ENCODE data around the gene OR4N5. TPM values are rescaled to one million over a fixed set of nuclear protein-coding genes. Genes with fewer than 3 reads are reported as not detected.
"Not testable (repeated sequence)": the region's sequence is repeated elsewhere in the genome, so short reads cannot be mapped to it uniquely, and the experiment has no call there.

The OR4N5 gene
- total and polyA plus RNA-seq, 8 donors, result not detected

GRCh38 chr14:20164462-20164861 lies 25.8 kb downstream of the OR4N5 start:
- Histone ChIP-seq H3K36me3 (no peaks in the 10 kb centered on the region), H3K9me3 (peaks cover 0 to 21% of the 10 kb centered on the region in 2 donors), H3K4me1 (no peaks in the 10 kb centered on the region), H3K27ac (no peak overlapping the region), H3K27me3 (no peaks in the 10 kb centered on the region), H3K4me3 (no peak overlapping the region)
- intact Hi-C loops (cut with DNase I), result no loop called here
- TF ChIP-seq CTCF (IDR thresholded peaks at IDR 0.05), result no peak
- no peak for ATAC-seq
- no peak for DNase-seq

- Histone ChIP-seq H3K9me3 (peaks cover 0 to 21% of the 10 kb centered on the region in 2 donors), H3K4me3 (no peak overlapping the region), H3K36me3 (no peaks in the 10 kb centered on the region), H3K27ac (no peak overlapping the region), H3K27me3 (no peaks in the 10 kb centered on the region), H3K4me1 (no peaks in the 10 kb centered on the region)
- ATAC-seq (no peak), DNase-seq (no peak)
- no peak for TF ChIP-seq CTCF (IDR thresholded peaks at IDR 0.05)
- intact Hi-C loops (cut with DNase I), result no loop called here
Measured at GRCh38 chr14:20167091-20167490, 28.5 kb downstream of the OR4N5 start.

GRCh38 chr14:20169852-20170251 lies 31.2 kb downstream of the OR4N5 start:
- H3K4me3 ChIP-seq; H3K27me3 ChIP-seq; H3K27ac ChIP-seq; H3K9me3 ChIP-seq; DNase-seq; intact Hi-C loops (cut with DNase I); H3K4me1 ChIP-seq; H3K36me3 ChIP-seq: not testable (repeated sequence)
- peak; percentile 31 for ATAC-seq

- ATAC-seq; H3K36me3 ChIP-seq; H3K9me3 ChIP-seq; DNase-seq; H3K4me3 ChIP-seq; H3K4me1 ChIP-seq; intact Hi-C loops (cut with DNase I); H3K27me3 ChIP-seq; H3K27ac ChIP-seq: not testable (repeated sequence)
Measured at GRCh38 chr14:20174205-20174604, 35.6 kb downstream of the OR4N5 start.

GRCh38 chr14:20176330-20176729 lies 37.7 kb downstream of the OR4N5 start:
- DNase-seq (no peak), ATAC-seq (no peak)
- Histone ChIP-seq H3K27ac (no peak overlapping the region), H3K27me3 (no peaks in the 10 kb centered on the region), H3K4me1 (no peaks in the 10 kb centered on the region), H3K36me3 (no peaks in the 10 kb centered on the region), H3K9me3 (no peaks in the 10 kb centered on the region), H3K4me3 (no peak overlapping the region)
- intact Hi-C loops (cut with DNase I), result no loop called here
- TF ChIP-seq CTCF (IDR thresholded peaks at IDR 0.05), result no peak

- no peaks in the 10 kb centered on the region for H3K27me3 ChIP-seq
- H3K4me3 ChIP-seq, result no peak overlapping the region
- no peak overlapping the region for H3K27ac ChIP-seq
- TF ChIP-seq CTCF (IDR thresholded peaks at IDR 0.05), result no peak
- intact Hi-C loops (cut with DNase I), result no loop called here
- H3K4me1 ChIP-seq, result no peaks in the 10 kb centered on the region
- H3K36me3 ChIP-seq, result no peaks in the 10 kb centered on the region
- DNase-seq (no peak), ATAC-seq (no peak)
- no peaks in the 10 kb centered on the region for H3K9me3 ChIP-seq
Measured at GRCh38 chr14:20177433-20177974, 38.9 kb downstream of the OR4N5 start.
